NB4 (cell line): ENCODE data around the gene ZNF341.

Experiments used
- POLR2A ChIP-seq: IDR thresholded peaks from 2 replicates; pipeline ENCODE4 v1.6.1; 2011; ENCODE audit warnings: mild to moderate bottlenecking; ENCODE audit not compliant: insufficient read length; ENCODE audit errors: extremely low read depth
- TF ChIP-seq, protein P1 (sequence below): IDR thresholded peaks from one replicate; pipeline ENCODE4 v1.5.1; 2012; ENCODE audit warnings: low read depth, low read length
- TF ChIP-seq, protein P2 (sequence below): IDR thresholded peaks from 2 replicates; pipeline ENCODE4 v1.6.1; 2011; ENCODE audit warnings: low read depth, low read length

DNA sequence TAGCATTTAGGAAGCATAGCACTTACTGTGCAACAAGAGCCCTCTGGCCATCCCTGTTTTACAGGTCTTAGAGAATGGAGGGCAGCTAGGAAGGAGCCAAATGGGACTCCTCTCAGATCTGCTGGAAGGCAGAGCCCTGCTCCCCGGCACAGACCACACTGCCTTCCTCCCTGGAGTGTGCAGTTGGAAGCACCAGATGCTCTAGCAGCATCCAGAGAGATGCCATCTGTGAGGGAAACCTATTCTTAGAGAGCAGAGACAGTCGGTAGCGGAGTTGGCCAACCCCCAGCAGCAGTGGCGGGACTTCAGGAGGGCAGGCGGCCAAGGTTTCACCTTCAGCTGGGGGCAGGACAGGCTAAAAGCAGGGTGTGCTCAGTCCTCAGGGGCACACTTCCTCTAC, 28.9 kb upstream of the ZNF341 start:
- TF ChIP-seq, protein P1, sequence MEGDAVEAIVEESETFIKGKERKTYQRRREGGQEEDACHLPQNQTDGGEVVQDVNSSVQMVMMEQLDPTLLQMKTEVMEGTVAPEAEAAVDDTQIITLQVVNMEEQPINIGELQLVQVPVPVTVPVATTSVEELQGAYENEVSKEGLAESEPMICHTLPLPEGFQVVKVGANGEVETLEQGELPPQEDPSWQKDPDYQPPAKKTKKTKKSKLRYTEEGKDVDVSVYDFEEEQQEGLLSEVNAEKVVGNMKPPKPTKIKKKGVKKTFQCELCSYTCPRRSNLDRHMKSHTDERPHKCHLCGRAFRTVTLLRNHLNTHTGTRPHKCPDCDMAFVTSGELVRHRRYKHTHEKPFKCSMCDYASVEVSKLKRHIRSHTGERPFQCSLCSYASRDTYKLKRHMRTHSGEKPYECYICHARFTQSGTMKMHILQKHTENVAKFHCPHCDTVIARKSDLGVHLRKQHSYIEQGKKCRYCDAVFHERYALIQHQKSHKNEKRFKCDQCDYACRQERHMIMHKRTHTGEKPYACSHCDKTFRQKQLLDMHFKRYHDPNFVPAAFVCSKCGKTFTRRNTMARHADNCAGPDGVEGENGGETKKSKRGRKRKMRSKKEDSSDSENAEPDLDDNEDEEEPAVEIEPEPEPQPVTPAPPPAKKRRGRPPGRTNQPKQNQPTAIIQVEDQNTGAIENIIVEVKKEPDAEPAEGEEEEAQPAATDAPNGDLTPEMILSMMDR = no peak
- no peak for TF ChIP-seq POLR2A
- TF ChIP-seq, protein P2, sequence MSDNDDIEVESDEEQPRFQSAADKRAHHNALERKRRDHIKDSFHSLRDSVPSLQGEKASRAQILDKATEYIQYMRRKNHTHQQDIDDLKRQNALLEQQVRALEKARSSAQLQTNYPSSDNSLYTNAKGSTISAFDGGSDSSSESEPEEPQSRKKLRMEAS = no peak
